Measurements from ENCODE around the gene FRAT2.
"Not testable (repeated sequence)": the region's sequence is repeated elsewhere in the genome, so short reads cannot be mapped to it uniquely, and the experiment has no call there.

Gene FRAT2

DNA sequence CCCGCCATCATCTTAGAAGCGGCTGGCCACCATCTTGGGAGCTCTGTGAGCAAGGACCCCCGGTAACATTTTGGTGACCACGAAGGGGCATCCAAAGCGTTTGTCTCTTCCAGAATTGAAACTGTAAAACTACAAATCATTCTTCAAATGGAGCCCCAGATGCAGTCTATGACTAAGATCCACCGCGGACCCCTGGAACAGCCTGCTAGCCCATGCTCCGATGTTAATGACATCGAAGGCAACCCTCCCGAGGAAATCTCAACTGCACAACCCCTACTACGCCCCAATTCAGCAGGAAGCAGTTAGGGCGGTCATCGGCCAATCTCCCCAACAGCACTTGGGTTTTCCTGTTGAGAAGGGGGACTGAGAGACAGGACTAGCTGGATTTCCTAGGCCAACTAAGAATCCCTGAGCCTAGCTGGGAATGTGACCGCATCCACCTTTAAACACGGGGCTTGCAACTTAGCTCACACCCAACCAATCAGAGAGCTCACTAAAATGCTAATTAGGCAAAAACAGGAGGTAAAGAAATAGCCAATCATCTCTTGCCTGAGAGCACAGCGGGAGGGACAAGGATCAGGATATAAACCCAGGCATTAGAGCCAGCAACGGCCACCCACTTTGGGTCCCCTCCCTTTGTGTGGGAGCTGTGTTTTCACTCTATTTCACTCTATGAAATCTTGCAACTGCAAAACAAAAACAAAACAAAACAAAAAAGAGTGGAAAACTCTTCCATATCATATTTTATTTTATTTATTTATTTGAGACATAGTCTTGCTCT is 43.8 kb downstream of the FRAT2 start:
- DNase-seq, result not testable (repeated sequence)

DNA sequence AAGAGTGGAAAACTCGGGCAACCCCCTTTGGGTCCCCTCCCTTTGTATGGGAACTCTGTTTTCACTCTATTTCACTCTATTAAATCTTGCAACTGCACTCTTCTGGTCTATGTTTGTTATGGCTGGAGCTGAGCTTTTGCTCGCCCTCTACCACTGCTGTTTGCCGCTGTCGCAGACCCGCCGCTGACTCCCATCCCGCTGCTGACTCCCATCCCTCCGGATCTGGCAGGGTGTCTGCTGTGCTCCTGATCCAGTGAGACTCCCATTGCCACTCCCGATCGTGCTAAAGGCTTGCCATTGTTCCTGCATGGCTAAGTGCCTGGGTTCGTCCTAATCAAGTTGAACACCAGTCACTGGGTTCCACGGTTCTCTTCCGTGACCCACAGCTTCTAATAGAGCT is 44.5 kb downstream of the FRAT2 start:
- DNase-seq, result not testable (repeated sequence)
